WI38 (cell line): ENCODE measurements around the gene CTAGE15.
"Not testable (repeated sequence)": the region's sequence is repeated elsewhere in the genome, so short reads cannot be mapped to it uniquely, and the experiment has no call there.

Source experiments
- H3K4me3 ChIP-seq: 2 replicates; pipeline ENCODE4 v1.5.1; 2011; ENCODE audit warnings: low read depth, mild to moderate bottlenecking, control low read depth, low read length

Gene CTAGE15, protein sequence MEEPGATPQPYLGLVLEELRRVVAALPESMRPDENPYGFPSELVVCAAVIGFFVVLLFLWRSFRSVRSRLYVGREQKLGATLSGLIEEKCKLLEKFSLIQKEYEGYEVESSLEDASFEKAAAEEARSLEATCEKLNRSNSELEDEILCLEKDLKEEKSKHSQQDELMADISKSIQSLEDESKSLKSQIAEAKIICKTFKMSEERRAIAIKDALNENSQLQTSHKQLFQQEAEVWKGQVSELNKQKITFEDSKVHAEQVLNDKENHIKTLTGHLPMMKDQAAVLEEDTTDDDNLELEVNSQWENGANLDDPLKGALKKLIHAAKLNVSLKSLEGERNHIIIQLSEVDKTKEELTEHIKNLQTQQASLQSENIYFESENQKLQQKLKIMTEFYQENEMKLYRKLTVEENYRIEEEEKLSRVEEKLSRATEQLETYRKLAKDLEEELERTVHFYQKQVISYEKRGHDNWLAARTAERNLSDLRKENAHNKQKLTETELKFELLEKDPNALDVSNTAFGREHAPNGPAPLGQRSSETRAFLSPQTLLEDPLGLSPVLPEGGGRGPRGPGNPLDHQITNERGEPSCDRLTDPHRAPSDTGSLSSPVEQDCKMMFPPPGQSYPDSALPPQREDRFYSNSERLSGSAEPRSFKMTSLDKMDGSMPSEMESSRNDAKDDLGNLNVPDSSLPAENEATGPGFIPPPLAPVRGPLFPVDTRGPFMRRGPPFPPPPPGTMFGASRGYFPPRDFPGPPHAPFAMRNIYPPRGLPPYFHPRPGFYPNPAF

DNA sequence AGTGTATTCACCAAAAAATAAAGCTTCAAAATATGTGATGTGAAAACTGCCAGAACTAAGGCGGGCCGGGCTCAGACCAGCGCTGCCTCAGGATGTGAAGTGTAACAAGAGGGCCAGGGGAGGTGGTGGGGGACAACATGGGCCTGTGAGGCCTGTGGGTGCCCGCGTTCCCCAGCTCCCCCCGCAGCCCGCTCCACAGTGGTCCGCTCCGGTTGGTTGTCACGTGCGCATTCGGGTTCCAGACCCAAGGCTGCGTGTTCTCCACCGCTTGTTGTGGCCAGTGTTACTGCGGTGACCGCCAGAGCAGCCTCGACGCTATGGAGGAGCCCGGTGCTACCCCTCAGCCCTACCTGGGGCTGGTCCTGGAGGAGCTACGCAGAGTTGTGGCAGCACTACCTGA, at the start of gene CTAGE15:
CTAGE15 (plus strand) TSS at position 301 of the 400 bp plus-strand sequence; CDS start at position 318, 17 bp downstream.
- H3K4me3 ChIP-seq, result not testable (repeated sequence)

DNA sequence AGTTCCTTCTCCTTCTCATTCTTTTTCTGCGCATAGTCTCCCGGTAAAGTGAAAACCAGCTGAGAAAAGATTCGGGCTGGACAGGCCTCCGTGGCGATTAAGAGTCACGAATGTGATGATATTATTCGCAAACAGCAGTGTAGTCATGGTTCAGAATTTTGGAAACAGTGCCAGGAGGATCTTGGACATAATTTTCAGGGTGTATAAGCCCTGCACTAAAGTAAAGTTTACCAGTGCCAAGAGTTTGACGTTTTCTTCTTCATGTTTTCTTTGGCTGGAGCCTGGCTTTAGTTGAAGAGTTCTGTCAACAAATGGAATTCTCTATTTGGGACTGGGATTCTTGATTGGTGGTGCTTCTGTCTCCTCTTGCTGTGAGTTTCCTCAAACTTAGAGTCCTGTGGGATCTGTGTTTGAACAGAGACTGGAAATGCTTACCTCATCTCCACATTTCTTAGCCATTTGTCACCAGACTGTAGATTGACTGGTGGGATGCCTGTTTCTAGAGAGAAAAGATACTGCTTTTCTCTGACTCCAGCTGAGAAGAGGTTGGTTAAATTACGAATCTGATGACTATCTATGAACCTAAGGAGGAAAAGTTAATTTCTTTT, 49.2 kb upstream of the CTAGE15 start:
- H3K4me3 ChIP-seq, result not testable (repeated sequence)

DNA sequence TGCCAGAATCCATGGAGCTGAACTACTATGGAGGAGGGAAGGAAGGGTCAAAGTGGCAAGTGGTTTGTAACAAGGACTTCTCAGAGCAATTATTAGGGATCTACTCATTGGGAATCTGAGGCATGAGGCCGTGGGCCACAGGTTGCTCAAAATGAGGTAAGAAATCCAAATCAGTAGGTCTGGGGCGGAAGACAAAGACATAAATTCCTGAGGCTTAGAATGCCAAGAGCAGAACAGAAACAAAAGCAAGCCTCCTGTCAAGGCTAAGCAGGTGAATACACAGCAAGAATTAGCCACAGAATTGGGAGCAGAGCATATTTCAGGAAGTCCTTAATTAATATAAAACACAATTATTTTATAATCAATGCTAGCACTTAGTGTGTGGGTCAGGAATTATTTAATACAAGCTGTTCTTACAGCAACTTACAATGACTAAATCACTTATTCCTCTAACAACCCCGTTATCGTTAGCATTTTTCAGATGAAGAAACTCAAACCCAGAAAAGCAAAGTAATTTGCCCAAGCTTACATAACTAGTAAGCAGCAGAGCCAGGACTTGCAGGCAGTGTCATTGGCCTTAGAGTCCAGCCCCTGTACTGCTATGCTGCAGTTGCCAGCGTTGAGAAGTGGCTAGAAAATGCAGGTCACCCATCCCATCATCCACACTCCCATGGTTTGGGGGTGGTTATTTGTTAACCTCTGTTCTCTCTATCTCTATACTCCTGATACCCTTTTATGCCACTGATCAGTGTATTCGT, 40.3 kb upstream of the CTAGE15 start:
- H3K4me3 ChIP-seq, result not testable (repeated sequence)

DNA sequence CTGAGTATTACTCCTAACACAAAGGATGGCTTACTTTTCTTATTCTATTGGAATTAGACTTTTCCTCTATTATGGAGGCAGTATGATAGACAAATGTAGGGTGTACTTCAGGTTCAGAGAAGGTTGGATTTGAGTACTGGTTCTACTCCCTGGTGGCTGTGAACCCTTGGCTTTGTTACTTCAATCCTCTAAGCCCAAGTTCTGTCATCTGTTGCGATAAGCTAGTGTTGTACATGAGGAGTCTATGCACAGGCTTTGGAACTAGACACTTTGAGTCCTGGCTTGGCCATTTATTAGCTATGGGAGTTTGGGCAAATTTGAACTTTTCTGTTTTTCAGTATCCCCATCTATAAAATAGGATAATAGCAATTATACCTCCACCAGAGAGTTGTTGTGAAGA, 39.7 kb upstream of the CTAGE15 start:
- H3K4me3 ChIP-seq, result not testable (repeated sequence)

DNA sequence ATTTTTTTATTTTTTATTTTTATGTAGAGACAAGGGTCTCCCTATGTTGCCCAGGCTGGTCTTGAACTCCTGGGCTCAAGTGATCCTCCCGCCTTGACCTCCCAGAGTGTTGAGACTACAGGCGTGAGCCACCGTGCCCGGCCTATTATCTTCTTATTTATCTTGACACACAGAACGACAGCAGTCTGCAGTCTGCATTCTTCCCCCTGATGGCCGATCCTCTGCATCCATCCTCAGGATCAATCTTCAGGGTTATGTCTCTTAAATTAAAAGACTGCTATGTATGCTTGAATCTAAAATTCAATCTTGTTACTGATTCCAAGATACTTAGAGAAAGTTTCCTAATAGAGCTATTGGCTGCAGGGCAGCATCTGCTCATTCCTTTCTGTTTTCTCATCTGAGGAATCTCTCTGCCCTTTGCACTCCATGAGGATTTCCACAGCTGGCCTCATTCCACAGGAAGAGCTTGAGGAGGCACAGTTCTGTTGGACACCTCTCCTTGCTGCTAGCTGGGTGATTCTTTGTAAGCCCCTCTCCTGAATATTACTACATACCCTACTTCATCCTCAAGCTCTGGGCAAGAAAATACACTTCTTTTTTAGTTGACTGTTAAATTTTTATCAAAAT, 38.3 kb upstream of the CTAGE15 start:
- not testable (repeated sequence) for H3K4me3 ChIP-seq

DNA sequence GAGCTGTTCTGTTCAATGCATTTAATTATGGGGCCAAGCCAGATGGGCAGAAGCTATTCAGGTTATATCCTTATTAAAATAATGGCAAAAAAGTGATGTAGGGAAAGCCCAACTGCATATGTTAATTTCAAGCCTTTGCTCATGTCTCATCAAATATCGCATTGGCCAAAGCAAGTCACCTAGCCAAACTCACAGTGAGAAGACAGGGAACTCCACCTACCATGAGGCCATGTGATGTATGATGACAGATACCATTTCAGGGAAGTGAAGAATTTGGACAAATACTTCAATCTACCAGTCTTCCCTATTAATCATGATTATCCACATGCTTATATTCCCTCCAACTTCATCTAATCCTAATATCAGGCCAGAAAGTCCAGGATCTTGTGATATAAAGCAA, 35.2 kb upstream of the CTAGE15 start:
- H3K4me3 ChIP-seq, result not testable (repeated sequence)

DNA sequence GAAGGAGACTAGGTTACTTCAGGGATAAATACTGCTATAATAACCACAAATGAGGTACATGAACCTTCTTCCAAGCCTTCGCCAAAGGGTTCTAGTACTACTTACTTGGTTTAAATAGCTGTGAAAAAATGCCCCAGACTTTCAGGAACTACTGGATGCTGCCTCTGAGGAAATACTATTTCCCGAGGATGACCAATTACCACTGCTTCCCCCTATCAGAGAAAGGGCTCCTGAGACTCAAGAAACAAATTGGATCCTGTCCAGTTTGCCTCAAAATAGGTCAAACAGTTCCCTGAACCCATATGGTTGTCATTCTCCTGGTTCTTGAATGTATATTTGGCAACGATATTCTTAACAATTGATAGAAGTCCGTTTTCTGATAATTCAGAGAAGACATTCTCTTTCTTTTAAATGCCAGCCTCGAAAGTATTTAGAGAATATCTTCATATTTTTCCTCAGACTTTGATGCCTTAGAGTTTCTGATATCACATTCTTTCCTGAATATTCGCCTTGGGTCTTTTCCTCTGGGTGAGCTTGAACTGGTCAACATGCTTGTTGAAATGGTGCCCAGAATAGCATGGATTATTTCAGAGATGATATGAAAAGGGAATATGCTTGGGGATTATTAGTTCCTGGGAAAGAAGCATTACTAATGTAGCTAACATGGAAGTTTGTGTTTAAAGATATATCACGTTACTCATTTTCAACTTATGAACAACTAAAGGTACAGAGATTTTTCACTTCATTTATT, 28.1 kb upstream of the CTAGE15 start:
- H3K4me3 ChIP-seq, result not testable (repeated sequence)

DNA sequence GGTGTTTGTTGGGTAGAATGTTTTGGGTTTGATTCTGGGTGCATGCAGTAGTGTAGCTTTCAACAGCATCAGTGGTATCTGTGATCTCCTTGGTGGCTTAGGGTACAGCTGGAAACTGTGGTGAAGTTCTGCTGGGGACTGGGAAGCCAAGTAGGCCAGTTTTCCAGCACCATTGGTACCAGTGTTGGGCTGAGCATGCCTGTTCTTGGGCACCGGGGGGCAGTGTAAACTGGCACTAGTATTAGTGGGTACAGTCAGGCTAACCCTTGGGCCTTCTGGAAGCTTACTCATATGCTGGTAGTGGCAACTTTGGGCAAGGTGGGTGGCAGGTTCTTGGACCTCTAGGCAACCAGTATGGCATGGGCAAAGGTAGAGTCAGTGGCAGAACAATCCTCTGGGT, 15.6 kb upstream of the CTAGE15 start:
- H3K4me3 ChIP-seq, result not testable (repeated sequence)

DNA sequence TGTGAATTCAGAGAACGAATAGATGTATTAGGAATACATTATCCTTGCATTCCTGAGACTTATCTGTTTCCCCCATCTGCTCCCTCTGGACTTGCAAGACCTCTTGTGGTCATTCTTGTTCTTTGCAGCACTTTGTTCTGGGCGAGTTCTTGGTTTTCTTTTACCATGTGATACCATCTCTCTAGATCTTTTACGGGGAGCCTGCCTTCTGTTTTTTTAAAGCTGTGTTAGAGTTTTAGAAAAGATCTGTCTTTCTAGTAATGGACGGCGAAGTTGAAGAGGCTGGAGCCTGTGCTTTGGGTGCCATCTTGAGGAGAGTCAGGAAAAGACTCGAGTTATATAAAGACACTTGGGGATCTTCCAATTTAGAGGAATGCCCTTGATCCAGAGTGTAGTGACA, 8.3 kb upstream of the CTAGE15 start:
- H3K4me3 ChIP-seq, result not testable (repeated sequence)

DNA sequence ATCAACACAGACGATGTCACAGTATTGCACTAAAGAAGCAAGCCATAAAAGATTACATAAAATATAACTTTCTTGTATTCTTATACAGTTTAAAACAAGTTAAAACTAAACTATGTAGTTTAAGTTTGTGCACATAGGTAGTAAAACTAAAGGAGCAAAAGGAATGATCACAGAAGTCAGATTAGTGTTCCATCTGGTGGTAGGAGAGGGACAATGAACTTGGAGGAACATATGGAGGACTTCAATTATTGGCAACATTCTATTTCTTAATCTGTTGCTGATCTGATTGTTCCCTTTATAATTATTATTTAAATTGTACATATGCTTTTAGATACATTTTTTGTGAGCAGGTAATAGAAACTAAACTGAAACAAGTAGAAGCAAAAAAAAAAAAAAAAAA, 5.6 kb upstream of the CTAGE15 start:
- not testable (repeated sequence) for H3K4me3 ChIP-seq

DNA sequence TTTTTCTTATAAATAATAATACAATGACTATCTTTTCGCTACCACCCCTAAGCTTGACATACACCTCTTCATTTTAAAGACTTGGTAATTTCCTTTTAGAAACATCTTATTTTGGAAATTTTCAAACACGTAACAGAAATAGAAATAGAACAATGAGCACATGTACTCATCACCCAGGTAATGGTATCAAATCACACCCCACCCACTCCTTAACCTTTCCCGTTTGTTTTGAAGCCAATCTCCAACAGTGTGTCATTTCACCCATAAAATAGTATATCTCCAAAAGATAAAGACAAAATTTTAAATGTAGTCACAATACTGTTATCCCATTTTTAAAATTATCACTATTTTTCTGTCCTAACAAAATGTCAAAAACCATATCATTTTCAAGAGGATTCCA, 16.6 kb downstream of the CTAGE15 start:
- not testable (repeated sequence) for H3K4me3 ChIP-seq

DNA sequence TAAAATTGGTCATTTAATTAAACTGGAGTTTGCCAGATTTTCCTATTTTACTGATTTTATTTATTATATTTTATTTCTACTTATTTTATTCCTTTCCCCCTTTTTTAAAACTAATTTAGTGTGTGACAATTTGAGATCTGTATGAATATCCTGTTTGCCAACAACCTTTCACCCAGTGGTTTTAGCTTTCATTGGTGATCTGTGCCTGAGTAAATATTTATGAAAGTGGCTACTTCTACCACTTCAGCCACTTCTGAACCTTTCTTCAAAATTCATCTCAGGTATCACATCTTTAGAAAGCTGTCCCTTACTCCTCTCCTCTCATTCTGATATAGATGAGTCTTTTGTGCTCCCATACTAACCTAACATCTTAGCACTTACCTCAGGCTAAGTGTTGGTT, 18.3 kb downstream of the CTAGE15 start:
- H3K4me3 ChIP-seq, result not testable (repeated sequence)

DNA sequence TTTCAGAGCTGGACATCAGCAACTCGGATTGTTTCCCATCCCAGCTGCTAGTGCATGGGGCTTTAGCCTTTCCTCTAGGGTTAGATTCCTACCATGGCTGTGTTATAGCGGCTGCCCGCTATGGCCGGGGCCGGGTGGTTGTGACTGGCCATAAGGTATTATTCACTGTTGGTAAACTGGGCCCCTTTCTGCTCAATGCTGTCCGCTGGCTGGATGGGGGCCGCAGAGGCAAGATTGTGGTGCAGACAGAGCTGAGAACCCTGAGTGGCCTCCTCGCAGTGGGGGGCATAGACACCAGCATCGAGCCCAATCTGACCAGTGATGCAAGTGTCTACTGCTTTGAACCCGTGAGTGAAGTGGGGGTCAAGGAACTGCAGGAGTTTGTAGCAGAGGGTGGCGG, 26.5 kb downstream of the CTAGE15 start:
- H3K4me3 ChIP-seq, result not testable (repeated sequence)

DNA sequence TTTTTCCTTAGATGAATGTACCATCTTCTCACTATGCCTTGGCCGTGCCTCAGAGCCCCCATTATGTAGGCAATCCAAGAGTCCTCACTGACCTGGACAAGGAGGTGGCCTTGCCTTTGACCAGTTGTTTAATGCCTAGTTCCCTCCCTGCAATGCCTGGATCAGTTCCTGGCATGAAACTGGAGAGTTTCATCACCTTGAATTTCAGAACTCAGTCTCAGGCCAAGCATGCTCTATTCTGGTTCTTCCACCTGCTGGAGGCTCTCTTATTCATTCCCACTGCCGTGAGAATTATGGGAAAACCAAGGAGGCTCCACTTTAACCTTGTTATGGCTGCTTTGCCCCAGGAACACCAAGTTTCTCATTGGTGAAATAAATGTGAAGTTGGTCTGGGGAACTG, 31.9 kb downstream of the CTAGE15 start:
- H3K4me3 ChIP-seq, result not testable (repeated sequence)

DNA sequence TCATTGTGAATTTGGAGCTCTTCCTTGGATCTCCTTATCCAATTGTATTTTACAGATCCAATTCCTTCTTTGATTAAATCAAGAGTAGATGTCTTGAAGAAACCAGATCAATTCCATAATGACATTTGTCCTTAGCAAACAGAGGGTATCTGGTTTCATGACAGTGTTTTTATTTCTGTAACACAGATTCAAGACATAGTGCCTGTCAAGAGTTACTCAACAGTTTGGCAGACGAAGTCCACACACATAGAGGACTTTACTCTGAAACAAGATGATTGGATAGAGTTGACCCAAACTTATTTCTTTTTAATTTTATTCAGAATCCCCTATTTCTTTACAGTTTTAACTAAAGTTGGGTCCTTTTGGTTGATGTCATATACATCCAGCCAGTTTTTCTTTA, 34.5 kb downstream of the CTAGE15 start:
- not testable (repeated sequence) for H3K4me3 ChIP-seq

DNA sequence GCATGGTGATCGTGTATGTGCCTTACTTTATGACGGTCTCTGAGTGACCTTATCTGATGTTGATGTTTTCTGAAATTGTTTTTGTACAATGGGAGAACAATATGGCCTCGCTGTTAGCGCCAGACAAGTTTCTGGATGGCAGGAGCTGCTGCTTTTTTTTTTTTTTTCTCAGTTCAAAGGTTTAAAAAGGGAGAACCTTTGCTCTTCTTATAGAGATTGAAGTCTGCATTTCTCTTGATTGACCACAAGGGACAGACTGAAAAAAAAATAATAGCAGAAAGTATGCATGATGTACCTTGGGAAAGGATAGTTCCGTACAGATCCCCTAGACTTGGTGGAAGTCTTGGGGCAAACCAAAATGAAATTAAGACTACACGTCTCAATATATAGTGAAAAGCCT, 43.9 kb downstream of the CTAGE15 start:
- not testable (repeated sequence) for H3K4me3 ChIP-seq

DNA sequence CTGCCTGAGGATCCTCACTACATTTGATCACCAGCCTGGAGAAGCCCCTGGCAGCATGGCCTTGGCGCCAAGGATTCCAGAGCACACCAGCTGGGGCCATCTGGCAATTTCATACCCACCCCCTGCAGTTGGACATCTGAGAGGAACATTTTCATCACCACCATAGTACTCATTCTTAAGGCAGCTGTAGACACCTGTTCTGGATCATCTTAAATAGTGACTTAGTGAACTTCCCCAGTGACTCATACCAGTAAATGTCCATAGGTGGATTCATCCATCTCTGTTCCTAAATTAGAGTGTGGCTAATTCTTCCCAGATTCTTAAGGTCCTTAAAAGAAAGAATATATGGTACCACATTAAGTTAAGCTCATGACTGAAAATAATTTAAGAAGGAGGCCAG, 45.6 kb downstream of the CTAGE15 start:
- not testable (repeated sequence) for H3K4me3 ChIP-seq

DNA sequence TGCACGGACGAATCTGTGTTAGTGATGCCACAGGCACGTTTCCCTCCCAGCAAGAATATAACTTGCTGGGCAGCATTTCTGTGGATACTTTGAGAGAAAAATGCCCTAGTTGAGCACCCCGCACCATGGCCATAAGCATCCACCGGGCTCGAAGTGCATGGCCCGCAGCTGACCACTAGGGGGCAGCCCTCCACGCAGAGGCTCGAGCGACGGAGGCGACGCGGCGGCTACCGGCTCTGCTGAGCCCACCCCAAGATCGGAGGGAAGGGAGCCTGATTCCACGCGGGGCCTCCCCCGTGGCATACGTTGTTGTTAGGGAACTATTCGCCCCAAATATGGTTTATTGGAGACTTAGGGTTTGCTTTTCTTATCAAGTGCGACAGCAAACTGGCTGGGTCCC, 48.5 kb downstream of the CTAGE15 start:
- not testable (repeated sequence) for H3K4me3 ChIP-seq

DNA sequence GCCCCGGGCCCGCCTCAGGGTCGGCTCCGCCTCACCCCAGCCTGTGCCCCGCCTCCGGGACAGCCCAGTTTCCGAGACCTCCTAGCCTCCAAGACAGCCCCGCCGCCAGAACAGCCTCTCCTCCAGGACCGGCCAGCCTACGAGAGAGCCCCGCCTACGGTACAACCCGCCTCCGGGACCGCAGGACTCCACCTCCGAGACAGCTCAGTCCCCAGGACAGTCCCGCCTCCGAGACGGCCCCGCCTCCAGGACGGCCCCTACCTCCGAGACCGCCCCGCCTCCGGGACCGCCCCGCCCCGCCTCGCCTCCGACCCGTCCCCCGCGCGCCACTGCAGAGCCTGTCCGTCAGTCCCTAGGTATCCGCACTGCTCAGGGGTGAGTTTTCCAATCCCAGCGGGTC, 49.0 kb downstream of the CTAGE15 start, which contains the start of gene TCAF2:
TCAF2 (plus strand) TSS at position 329 of the 400 bp plus-strand sequence.
- not testable (repeated sequence) for H3K4me3 ChIP-seq

DNA sequence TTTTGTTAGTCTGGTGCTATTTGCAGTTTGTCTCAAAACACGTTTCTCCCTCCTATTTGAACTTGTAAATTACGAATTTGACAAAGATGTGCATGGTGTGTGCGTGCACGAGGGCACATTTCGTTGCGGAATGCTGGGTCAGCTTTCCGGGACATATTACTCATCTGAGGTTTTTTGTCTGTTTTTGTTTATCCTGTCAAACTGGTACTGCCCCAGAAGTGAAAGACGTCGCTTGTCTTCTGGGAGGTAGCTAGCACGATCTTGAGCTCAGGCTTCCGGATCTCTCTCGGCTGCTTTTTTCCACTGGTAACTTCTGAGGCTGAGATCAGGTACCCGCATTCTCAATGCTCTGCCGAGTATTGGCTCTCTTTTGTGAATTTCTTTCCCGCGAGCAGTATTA, 49.6 kb downstream of the CTAGE15 start:
- not testable (repeated sequence) for H3K4me3 ChIP-seq
